HFFc6 (cell line): ENCODE measurements around the gene AGPAT4. TPM values are rescaled to one million over a fixed set of nuclear protein-coding genes. Genes with fewer than 3 reads are reported as not detected.

ENCODE experiments used
- DNase-seq: peaks from one replicate; pipeline ENCODE4 v3.0.0-alpha.2; 2018
- H3K27ac Mint-ChIP-seq: 2 replicates; pipeline ENCODE4 v1.8.0; 2020; ENCODE audit warnings: mild to moderate bottlenecking, mixed read lengths
- H3K27me3 Mint-ChIP-seq: 2 replicates; pipeline ENCODE4 v1.8.0; 2021; ENCODE audit warnings: mild to moderate bottlenecking, moderate library complexity, mixed read lengths; ENCODE audit not compliant: insufficient read depth
- H3K36me3 Mint-ChIP-seq: 2 replicates; pipeline ENCODE4 v1.8.0; 2021; ENCODE audit warnings: low read depth, mixed read lengths
- H3K4me1 Mint-ChIP-seq: 2 replicates; pipeline ENCODE4 v1.8.0; 2020; ENCODE audit warnings: low read depth, mixed read lengths
- H3K4me3 Mint-ChIP-seq: 2 replicates; pipeline ENCODE4 v1.8.0; 2020; ENCODE audit warnings: mild to moderate bottlenecking, moderate library complexity, mixed read lengths
- H3K9me3 Mint-ChIP-seq: 2 replicates; pipeline ENCODE4 v1.8.0; 2020; ENCODE audit warnings: mild to moderate bottlenecking, mixed read lengths
- CTCF ChIP-seq: fragments of 200-600 bp; sonication (generic); IDR thresholded peaks from 2 replicates; pipeline ENCODE4 v1.5.0; 2021; ENCODE audit warnings: antibody characterized with exemption, mild to moderate bottlenecking
- total RNA-seq, 6 experiments: library from RNA; stranded (reverse); fragmentation: NEBNext Ultra II Directional; extraction: Animal tissue kit (Norgen Biotek cat#: 25700); gene quantifications; 2 replicates in 1 of 6; 3 replicates in 5 of 6; pipeline ENCODE4 v1.2.3, GENCODE V29; 2021

Gene AGPAT4
- total RNA-seq, 6 experiments from 2014 or later, result 2.3 to 4.0 (median 2.7) TPM

GRCh38 chr6:161222706-161223234 is 51.1 kb downstream of the AGPAT4 start:
- peaks cover 13% of the 10 kb centered on the region for H3K36me3 Mint-ChIP-seq
- no peak for DNase-seq
- H3K4me3 Mint-ChIP-seq, result no peak overlapping the region
- peaks cover 8% of the 10 kb centered on the region; the same call in 1 of the 2 replicates for H3K4me1 Mint-ChIP-seq
- no peak for TF ChIP-seq CTCF
- no peak overlapping the region for H3K27ac Mint-ChIP-seq
- peaks cover 2% of the 10 kb centered on the region; the same call in 1 of the 2 replicates for H3K27me3 Mint-ChIP-seq
- peaks cover 5% of the 10 kb centered on the region for H3K9me3 Mint-ChIP-seq

- Mint-ChIP-seq H3K36me3 (peaks cover 25% of the 10 kb centered on the region), H3K4me3 (no peak overlapping the region), H3K4me1 (peaks cover 20% of the 10 kb centered on the region), H3K27me3 (peaks cover 2% of the 10 kb centered on the region; the same call in 1 of the 2 replicates), H3K9me3 (peaks cover 5% of the 10 kb centered on the region), H3K27ac (no peak overlapping the region)
- DNase-seq, result no peak
- TF ChIP-seq CTCF, result no peak
Observed at GRCh38 chr6:161220346-161220745, 53.5 kb downstream of the AGPAT4 start.

- Mint-ChIP-seq H3K9me3 (no peaks in the 10 kb centered on the region; the same call in 1 of the 2 replicates), H3K36me3 (peaks cover 19% of the 10 kb centered on the region), H3K27me3 (peaks cover 2% of the 10 kb centered on the region; the same call in 1 of the 2 replicates), H3K4me3 (no peak overlapping the region), H3K4me1 (peaks cover 20% of the 10 kb centered on the region), H3K27ac (no peak overlapping the region)
- no peak for DNase-seq
- no peak for TF ChIP-seq CTCF
Observed at GRCh38 chr6:161219680-161220079, 54.2 kb downstream of the AGPAT4 start.

- peaks cover 23% of the 10 kb centered on the region for H3K36me3 Mint-ChIP-seq
- H3K27me3 Mint-ChIP-seq, result peaks cover 2% of the 10 kb centered on the region; the same call in 1 of the 2 replicates
- H3K4me1 Mint-ChIP-seq, result peaks cover 19% of the 10 kb centered on the region
- H3K9me3 Mint-ChIP-seq, result no peaks in the 10 kb centered on the region
- no peak overlapping the region for H3K27ac Mint-ChIP-seq
- no peak overlapping the region for H3K4me3 Mint-ChIP-seq
- DNase-seq, result no peak
- peak; percentile 56 for TF ChIP-seq CTCF
Observed at GRCh38 chr6:161218222-161218621, 55.6 kb downstream of the AGPAT4 start.

- Mint-ChIP-seq H3K9me3 (no peaks in the 10 kb centered on the region), H3K27me3 (peaks cover 2% of the 10 kb centered on the region; the same call in 1 of the 2 replicates), H3K4me3 (no peak overlapping the region), H3K27ac (no peak overlapping the region), H3K4me1 (peaks cover 19% of the 10 kb centered on the region), H3K36me3 (peaks cover 23% of the 10 kb centered on the region)
- TF ChIP-seq CTCF, result no peak
- no peak for DNase-seq
Observed at GRCh38 chr6:161217628-161218027, 56.2 kb downstream of the AGPAT4 start.
